Stimulated activated CD4-positive, alpha-beta T cell treated with anti-CD3 and anti-CD28 coated beads, TNF-alpha, amount 100 ng/mL, for 24 hours (primary cell): Measurements from ENCODE around the gene FAM222B.
A peak's percentile ranks its signal among the peaks of the same experiment; 100 is the strongest.
"Not testable (repeated sequence)": the region's sequence is repeated elsewhere in the genome, so short reads cannot be mapped to it uniquely, and the experiment has no call there.

Experiments
- DNase-seq, 3 experiments: peaks; one replicate each; pipeline ENCODE4 v3.0.0-alpha.2; 2020; ENCODE audit warnings: low read depth in 3 of 3

The FAM222B gene

DNA sequence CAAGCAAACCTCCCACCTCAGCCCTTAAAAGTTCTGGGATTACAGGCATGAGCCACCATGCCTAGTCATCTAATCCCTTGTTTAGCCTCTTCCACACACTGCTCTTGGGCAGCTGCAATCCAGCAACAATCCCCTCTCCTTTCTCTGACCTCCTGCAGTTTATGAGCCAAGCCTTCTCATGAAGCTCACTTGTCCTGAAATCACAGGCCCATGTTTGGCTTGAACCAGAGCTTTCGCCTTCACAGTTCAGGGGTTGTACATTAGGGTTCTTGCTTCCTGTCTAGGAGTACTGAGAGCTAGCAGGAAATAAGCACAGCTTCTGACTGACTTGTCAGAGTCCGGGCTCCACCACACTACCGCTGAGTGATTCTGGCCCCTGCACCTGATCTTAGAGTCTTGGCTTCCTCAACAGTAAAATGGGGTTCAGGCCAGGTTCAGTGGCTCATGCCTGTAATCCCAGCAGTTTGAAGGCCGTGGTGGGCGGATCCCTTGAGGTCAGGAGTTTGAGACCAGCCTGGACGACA is 28.5 kb upstream of the FAM222B start:
- DNase-seq, result no peak

- no peak for DNase-seq
Measured at GRCh38 chr17:28867276-28867675, 24.7 kb upstream of the FAM222B start.

DNA sequence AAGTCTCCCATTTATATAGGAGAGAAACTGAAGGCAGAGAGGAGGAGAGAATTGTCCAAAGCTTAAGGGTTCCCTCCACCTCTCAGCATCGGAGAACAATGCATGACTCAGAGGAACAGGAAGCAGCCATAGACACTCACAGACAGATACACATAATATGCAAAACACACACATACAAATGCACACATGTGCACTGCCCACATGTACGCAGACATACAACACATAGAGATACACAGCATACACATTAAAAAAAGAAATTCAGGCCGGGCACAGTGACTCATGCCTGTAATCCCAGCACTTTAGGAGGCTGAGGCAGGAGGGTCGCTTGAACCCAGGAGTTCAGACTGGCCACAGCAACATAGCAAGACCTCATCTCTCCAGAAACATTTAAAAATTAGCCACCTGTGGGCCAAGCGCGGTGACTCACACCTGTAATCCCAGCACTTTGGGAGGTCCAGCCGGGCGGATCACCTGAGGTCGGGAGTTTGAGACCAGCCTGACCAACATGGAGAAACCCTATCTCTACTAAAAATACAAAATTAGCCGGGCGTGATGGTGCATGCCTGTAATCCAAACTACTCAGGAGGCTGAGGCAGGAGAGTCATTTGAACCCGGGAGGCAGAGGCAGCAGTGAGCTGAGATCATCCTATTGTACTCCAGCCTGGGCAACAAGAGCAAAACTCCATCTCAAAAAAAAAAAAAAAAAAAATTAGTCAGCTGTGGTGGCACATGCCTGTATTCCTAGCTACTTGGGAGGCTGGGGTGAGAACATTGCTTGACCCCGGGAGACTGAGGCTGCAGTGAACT is 23.6 kb upstream of the FAM222B start:
- DNase-seq, result no peak

- DNase-seq, result no peak
Measured at GRCh38 chr17:28864991-28865849, 22.6 kb upstream of the FAM222B start.

DNA sequence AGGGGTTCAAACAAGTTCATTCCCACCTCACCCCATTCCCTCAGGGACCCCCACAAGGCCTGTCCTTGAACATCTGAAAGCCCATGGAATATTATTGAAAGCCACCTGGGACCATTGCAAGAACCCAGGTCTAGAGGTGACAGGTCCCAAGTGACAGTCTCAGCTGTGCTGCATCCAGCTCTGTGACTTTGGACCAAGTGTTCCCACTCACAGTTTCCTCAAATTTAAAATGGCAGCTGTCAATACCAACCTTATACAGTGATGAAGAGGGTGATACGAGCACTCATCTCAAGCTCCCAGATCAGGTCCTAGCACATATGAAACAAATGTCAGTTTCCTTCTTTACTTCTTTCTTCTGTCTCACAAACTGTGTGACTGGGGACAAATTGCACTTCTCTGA is 21.4 kb upstream of the FAM222B start:
- no peak for DNase-seq

DNA sequence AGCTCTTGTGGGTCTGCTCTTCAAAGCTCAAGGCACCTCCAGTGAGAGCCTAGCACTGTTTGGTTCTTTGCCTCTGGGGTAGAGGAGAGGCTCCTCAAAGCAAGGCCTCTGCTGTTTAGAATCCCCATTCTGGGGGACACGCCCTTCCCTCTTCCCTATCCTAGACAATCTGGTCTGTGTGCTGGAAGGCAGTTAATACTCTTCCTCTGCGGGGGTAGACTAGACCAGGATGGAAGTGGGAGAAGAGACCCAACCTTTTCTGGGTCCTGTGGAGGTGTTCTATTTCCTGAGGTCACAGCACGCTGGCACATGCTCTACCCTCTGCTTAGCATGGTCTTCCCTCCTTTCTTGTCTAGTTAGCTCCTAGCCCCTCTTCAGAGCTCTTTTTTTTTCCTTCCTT is 20.0 kb upstream of the FAM222B start:
- no peak for DNase-seq

GRCh38 chr17:28861393-28862203 is 19.0 kb upstream of the FAM222B start:
- DNase-seq, result no peak

DNA sequence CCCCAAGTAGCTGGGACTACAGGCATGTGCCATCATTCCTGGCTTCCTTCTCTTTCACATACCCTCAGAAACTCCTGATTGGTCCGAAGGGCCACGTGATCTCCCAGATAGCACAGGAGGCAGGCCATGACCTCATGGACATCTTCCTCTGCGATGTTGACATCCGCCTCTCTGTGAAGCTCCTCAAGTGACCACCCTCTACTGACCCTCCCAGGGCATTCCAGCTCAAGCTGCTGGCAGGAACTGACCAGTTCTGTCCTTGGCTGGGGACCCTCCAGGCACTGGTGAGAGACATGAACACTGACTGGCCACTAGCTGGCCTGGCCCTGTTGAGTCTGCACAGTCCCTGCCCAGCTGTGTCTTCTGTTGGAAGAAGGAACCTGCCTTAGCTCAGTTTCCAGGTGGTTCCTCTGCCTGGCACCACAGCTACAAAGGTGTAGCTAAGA is 17.8 kb upstream of the FAM222B start:
- DNase-seq, result no peak

GRCh38 chr17:28858801-28859355 is 16.3 kb upstream of the FAM222B start:
- DNase-seq, result no peak

- DNase-seq, result no peak
Measured at GRCh38 chr17:28857905-28858800, 15.6 kb upstream of the FAM222B start.

- no peak for DNase-seq
Measured at GRCh38 chr17:28856028-28856574, 13.5 kb upstream of the FAM222B start.

- no peak for DNase-seq
Measured at GRCh38 chr17:28855336-28855679, 12.7 kb upstream of the FAM222B start.

- peak; percentile 70 to 84 (median 71) for DNase-seq
Measured at GRCh38 chr17:28854457-28855335, 12.1 kb upstream of the FAM222B start, which contains the start of gene ERAL1. Gene ERAL1, plus strand, starts transcription at chr17:28855016. Its CDS starts 19 bp downstream, at chr17:28855035.

DNA sequence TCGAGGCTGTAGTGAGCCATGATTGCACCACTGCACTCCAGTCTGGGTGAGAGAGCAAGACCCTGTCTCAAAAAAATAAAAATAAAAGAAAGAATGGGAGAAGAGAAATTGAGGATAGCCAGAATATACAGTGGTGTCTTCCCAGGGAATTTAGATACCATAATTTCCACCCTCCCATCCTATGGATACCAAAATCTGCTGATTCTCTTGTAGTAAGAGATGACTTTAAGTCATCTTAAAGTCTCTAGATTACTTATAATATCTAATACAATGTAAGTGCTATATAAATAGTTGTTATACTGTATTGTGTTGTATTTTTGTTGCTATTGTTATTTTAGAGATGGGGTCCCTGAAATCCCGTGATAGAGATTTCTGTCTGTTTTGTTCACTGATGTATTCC is 10.7 kb upstream of the FAM222B start:
- no peak for DNase-seq

DNA sequence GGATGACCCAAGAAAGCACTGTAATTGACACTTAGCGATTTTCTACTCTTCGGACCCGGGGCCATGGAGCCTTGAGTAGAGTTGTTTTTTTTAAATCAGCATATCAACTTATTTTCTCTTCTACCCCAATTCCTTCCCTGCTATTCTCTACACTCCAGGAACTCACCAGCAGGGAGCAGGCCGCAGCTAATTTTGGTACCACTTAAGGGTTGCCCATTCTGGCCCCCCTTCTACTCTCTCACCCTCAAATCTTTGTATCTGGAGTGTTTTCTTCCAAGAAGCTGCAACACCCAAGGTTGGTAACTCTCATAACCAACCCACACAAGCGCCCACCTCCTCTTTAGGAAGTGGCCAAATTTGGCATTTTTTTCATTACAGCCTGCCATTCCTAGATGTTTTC is 6.7 kb upstream of the FAM222B start:
- DNase-seq, result no peak

- DNase-seq, result peak; percentile 37 to 61 (median 38)
Measured at GRCh38 chr17:28848667-28849066, 6.1 kb upstream of the FAM222B start.

DNA sequence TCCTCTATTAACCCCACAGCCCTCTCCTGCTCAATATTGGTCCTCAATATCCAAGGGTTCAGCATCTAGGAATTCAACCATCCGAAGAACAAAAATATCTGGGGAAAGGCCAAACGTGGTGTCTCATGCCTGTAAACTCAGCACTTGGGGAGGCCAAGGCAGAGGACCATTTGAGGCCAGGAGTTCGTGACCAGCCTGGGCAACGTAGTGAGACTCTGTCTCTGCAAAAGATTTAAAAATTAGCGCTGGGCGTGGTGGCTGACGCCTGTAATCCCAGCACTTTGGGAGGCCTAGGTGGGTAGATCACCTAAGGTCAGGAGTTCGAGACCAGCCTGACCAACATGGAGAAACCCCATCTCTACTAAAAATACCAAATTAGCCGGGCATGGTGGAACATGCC is 4.1 kb upstream of the FAM222B start:
- not testable (repeated sequence) for DNase-seq

DNA sequence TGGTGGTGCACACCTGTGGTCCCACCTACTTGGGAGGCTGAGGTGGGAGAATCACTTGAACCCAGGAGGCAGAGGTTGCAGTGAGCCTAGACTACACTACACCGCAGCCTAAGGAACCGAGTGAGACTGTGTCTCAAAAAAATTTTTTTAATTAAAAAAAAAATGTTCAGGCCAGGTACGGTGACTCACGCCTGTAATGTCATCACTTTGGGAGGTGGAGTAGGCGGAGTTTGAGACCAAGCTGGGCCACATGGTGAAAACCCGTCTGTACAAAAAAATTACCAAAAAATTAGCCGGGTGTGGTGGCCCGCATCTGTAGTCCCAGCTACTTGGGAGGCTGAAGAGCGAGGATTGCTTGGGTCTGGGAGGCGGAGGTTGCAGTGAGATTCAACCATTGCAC is 3.6 kb upstream of the FAM222B start:
- DNase-seq, result peak in 1 of 3 experiments; percentile 9

GRCh38 chr17:28843816-28844148 is 1.2 kb upstream of the FAM222B start:
- DNase-seq, result no peak
